H9 (cell line): ENCODE measurements around the gene ZNF608. TPM values are rescaled to one million over a fixed set of nuclear protein-coding genes. Genes with fewer than 3 reads are reported as not detected.

Experiments
- DNase-seq: peaks from one replicate; pipeline ENCODE4 v3.0.0-alpha.2; 2017
- H2AFZ ChIP-seq: one replicate; pipeline ENCODE4 v1.6.1; 2013; ENCODE audit warnings: mild to moderate bottlenecking, low read length, control low read depth, moderate library complexity
- H2AK5ac ChIP-seq: 2 replicates; pipeline ENCODE4 v1.6.1; 2013; ENCODE audit warnings: low read length, control low read depth, mixed read lengths; ENCODE audit not compliant: insufficient read length
- H2BK120ac ChIP-seq: one replicate; pipeline ENCODE4 v1.6.1; 2013; ENCODE audit warnings: low read depth, mild to moderate bottlenecking, low read length, control low read depth, inconsistent platforms; ENCODE audit not compliant: poor library complexity, severe bottlenecking
- H2BK12ac ChIP-seq: 2 replicates; pipeline ENCODE4 v1.6.1; 2013; ENCODE audit warnings: low read length, control low read depth, mixed read lengths, low read depth; ENCODE audit not compliant: insufficient read length
- H2BK15ac ChIP-seq: 2 replicates; pipeline ENCODE4 v1.6.1; 2013; ENCODE audit warnings: low read depth, low read length, control low read depth
- H2BK20ac ChIP-seq: one replicate; pipeline ENCODE4 v1.6.1; 2013; ENCODE audit warnings: low read depth, mild to moderate bottlenecking, low read length, control low read depth, inconsistent platforms; ENCODE audit not compliant: poor library complexity, severe bottlenecking
- H2BK5ac ChIP-seq: 2 replicates; pipeline ENCODE4 v1.6.1; 2013; ENCODE audit warnings: low read length, control low read depth, mixed read lengths; ENCODE audit not compliant: insufficient read length
- H3K14ac ChIP-seq: 2 replicates; pipeline ENCODE4 v1.6.1; 2013; ENCODE audit warnings: low read length, control low read depth; ENCODE audit not compliant: insufficient read depth
- H3K18ac ChIP-seq: 2 replicates; pipeline ENCODE4 v1.6.1; 2013; ENCODE audit warnings: low read depth, mild to moderate bottlenecking, mixed read lengths, low read length, control low read depth; ENCODE audit not compliant: insufficient read length
- H3K23ac ChIP-seq: 2 replicates; pipeline ENCODE4 v1.6.1; 2013; ENCODE audit warnings: low read length, control low read depth, mixed read lengths, low read depth; ENCODE audit not compliant: insufficient read length
- H3K23me2 ChIP-seq: 2 replicates; pipeline ENCODE4 v1.6.1; 2013; ENCODE audit warnings: low read depth, mild to moderate bottlenecking, mixed read lengths, low read length, control low read depth; ENCODE audit not compliant: insufficient read length, poor library complexity, severe bottlenecking
- H3K27ac ChIP-seq: 2 replicates; pipeline ENCODE4 v1.5.1; 2013; ENCODE audit warnings: low read length, control low read depth, mixed read lengths, low read depth; ENCODE audit not compliant: insufficient read length
- H3K27me3 ChIP-seq: 2 replicates; pipeline ENCODE4 v1.6.1; 2013; ENCODE audit warnings: low read length, control low read depth, inconsistent platforms; ENCODE audit not compliant: insufficient read depth
- H3K4ac ChIP-seq: 2 replicates; pipeline ENCODE4 v1.6.1; 2013; ENCODE audit warnings: low read depth, mild to moderate bottlenecking, control low read depth, inconsistent platforms, low read length, moderate library complexity
- H3K4me1 ChIP-seq: 2 replicates; pipeline ENCODE4 v1.6.1; 2013; ENCODE audit warnings: low read length, control low read depth, inconsistent platforms; ENCODE audit not compliant: insufficient read depth
- H3K4me2 ChIP-seq: 2 replicates; pipeline ENCODE4 v1.6.1; 2013; ENCODE audit warnings: low read length, control low read depth, mixed read lengths; ENCODE audit not compliant: insufficient read length, insufficient read depth
- H3K56ac ChIP-seq: 2 replicates; pipeline ENCODE4 v1.6.1; 2013; ENCODE audit warnings: low read depth, mild to moderate bottlenecking, mixed read lengths, low read length, control low read depth; ENCODE audit not compliant: insufficient read length
- H3K79me1 ChIP-seq: 2 replicates; pipeline ENCODE4 v1.6.1; 2013; ENCODE audit warnings: low read depth, mild to moderate bottlenecking, moderate library complexity, low read length, control low read depth, inconsistent platforms; ENCODE audit not compliant: insufficient read depth, poor library complexity, severe bottlenecking
- H3K79me2 ChIP-seq: 2 replicates; pipeline ENCODE4 v1.6.1; 2013; ENCODE audit warnings: low read length, control low read depth, inconsistent platforms; ENCODE audit not compliant: insufficient read depth
- H3K9ac ChIP-seq: 2 replicates; pipeline ENCODE4 v1.6.1; 2013; ENCODE audit warnings: low read length, control low read depth, mixed read lengths; ENCODE audit not compliant: insufficient read length; ENCODE audit errors: extremely low read depth
- H3K9me3 ChIP-seq: one replicate; pipeline ENCODE4 v1.6.1; 2013; ENCODE audit warnings: low read depth, low read length, inconsistent platforms; ENCODE audit not compliant: control insufficient read depth
- H3T11ph ChIP-seq: one replicate; pipeline ENCODE4 v1.6.1; 2013; ENCODE audit warnings: mild to moderate bottlenecking, low read length, control low read depth, inconsistent platforms
- H4K20me1 ChIP-seq: one replicate; pipeline ENCODE4 v1.6.1; 2013; ENCODE audit not compliant: control insufficient read depth, insufficient read length, insufficient read depth
- H4K5ac ChIP-seq: 2 replicates; pipeline ENCODE4 v1.6.1; 2013; ENCODE audit warnings: low read depth, mild to moderate bottlenecking, mixed read lengths, low read length, control low read depth; ENCODE audit not compliant: insufficient read length
- H4K8ac ChIP-seq: replicated peaks from 2 replicates; pipeline ENCODE4 v1.6.1; 2013; ENCODE audit warnings: low read length, control low read depth, mixed read lengths, low read depth; ENCODE audit not compliant: insufficient read length
- H4K91ac ChIP-seq: 2 replicates; pipeline ENCODE4 v1.6.1; 2013; ENCODE audit warnings: low read depth, mild to moderate bottlenecking, moderate library complexity, mixed read lengths, low read length, control low read depth; ENCODE audit not compliant: insufficient read length
- H3K27ac Mint-ChIP-seq, 3 experiments: 2 replicates in 2 of 3; 3 replicates in 1 of 3; pipeline ENCODE4 v1.8.0; 2020 to 2021; ENCODE audit warnings: mixed read lengths in 3 of 3, mild to moderate bottlenecking in 1 of 3, moderate library complexity in 1 of 3
- H3K27me3 Mint-ChIP-seq: 2 replicates; pipeline ENCODE4 v1.8.0; 2021; ENCODE audit warnings: low read depth, mild to moderate bottlenecking, moderate library complexity, mixed read lengths
- H3K36me3 Mint-ChIP-seq, 3 experiments: 2 replicates in 2 of 3; 3 replicates in 1 of 3; pipeline ENCODE4 v1.8.0; 2020 to 2021; ENCODE audit warnings: low read depth in 3 of 3, mixed read lengths in 3 of 3; ENCODE audit not compliant: insufficient read depth in 1 of 3
- H3K4me1 Mint-ChIP-seq, 2 experiments: 2 replicates each; pipeline ENCODE4 v1.8.0; 2020; ENCODE audit warnings: mixed read lengths in 2 of 2
- H3K4me3 Mint-ChIP-seq, 2 experiments: 2 replicates in 1 of 2; 3 replicates in 1 of 2; pipeline ENCODE4 v1.8.0; 2020 to 2021; ENCODE audit warnings: mild to moderate bottlenecking in 2 of 2, mixed read lengths in 2 of 2, moderate library complexity in 1 of 2
- H3K9me3 Mint-ChIP-seq, 2 experiments: 2 replicates in 1 of 2; 3 replicates in 1 of 2; pipeline ENCODE4 v1.8.0; 2020; ENCODE audit warnings: mild to moderate bottlenecking in 2 of 2, mixed read lengths in 2 of 2, moderate library complexity in 1 of 2
- WGBS: extraction: QIAGEN DNeasy Blood & Tissue Kit; methylation state at CpG from one replicate; pipeline ENCODE4 v1.1.7; 2013; ENCODE audit warnings: missing lambda C conversion rate, low lambda C conversion rate, mixed read lengths; ENCODE audit not compliant: insufficient read length; ENCODE audit errors: extremely low coverage; 5-methylcytosine and 5-hydroxymethylcytosine counted together
- total RNA-seq: library from RNA; stranded (reverse); gene quantifications from 2 replicates; pipeline ENCODE4 v1.2.1, GENCODE V29; 2021
- TF ChIP-seq, protein P1 (sequence below): fragments of 200-600 bp; sonication (generic); conservative IDR thresholded peaks from 3 replicates; pipeline ENCODE4 v1.8.0; 2021; ENCODE audit warnings: antibody characterized with exemption, mild to moderate bottlenecking

The ZNF608 gene
- total RNA-seq, 1 experiment from 2014 or later: 67.0 TPM

GRCh38 chr5:124712731-124713305 lies 33.6 kb downstream of the ZNF608 start:
- H3K4ac ChIP-seq: no peak overlapping the region
- no peak overlapping the region for H4K8ac ChIP-seq
- no peaks in the 10 kb centered on the region for H4K20me1 ChIP-seq
- H3K4me3 Mint-ChIP-seq: no peak overlapping the region
- no peak overlapping the region for H3K9ac ChIP-seq
- H4K91ac ChIP-seq: no peak overlapping the region
- H3K23me2 ChIP-seq: no peaks in the 10 kb centered on the region
- peaks cover 36% of the 10 kb centered on the region; the same call in 1 of the 2 replicates for H3K79me2 ChIP-seq
- no peak overlapping the region for H3K23ac ChIP-seq
- no peaks in the 10 kb centered on the region for H3K27me3 Mint-ChIP-seq
- no peak overlapping the region for H3K56ac ChIP-seq
- H2BK5ac ChIP-seq: no peak overlapping the region
- no peak overlapping the region for H2BK15ac ChIP-seq
- H2BK12ac ChIP-seq: no peak overlapping the region
- no peak overlapping the region for H3K27ac ChIP-seq
- no CpG with 5 or more reads among the region's 2 CpGs for WGBS
- H3K4me1 ChIP-seq: peaks cover 2% of the 10 kb centered on the region; the same call in 1 of the 2 replicates
- H3K9me3 ChIP-seq: no peaks in the 10 kb centered on the region
- no peaks in the 10 kb centered on the region for H3K9me3 Mint-ChIP-seq
- H3T11ph ChIP-seq: no peak overlapping the region
- H3K36me3 Mint-ChIP-seq: peaks cover 0 to 21% (median 4%) of the 10 kb centered on the region in 3 experiments; a peak in 5 of 7 replicates
- TF ChIP-seq, protein P1, sequence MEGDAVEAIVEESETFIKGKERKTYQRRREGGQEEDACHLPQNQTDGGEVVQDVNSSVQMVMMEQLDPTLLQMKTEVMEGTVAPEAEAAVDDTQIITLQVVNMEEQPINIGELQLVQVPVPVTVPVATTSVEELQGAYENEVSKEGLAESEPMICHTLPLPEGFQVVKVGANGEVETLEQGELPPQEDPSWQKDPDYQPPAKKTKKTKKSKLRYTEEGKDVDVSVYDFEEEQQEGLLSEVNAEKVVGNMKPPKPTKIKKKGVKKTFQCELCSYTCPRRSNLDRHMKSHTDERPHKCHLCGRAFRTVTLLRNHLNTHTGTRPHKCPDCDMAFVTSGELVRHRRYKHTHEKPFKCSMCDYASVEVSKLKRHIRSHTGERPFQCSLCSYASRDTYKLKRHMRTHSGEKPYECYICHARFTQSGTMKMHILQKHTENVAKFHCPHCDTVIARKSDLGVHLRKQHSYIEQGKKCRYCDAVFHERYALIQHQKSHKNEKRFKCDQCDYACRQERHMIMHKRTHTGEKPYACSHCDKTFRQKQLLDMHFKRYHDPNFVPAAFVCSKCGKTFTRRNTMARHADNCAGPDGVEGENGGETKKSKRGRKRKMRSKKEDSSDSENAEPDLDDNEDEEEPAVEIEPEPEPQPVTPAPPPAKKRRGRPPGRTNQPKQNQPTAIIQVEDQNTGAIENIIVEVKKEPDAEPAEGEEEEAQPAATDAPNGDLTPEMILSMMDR: no peak
- peaks cover 16% of the 10 kb centered on the region for H3K79me1 ChIP-seq
- H3K27ac Mint-ChIP-seq: peak overlapping the region in 2 of 3 experiments; percentile 46 to 78; a peak in 1 of 7 replicates
- H2BK120ac ChIP-seq: no peak overlapping the region
- no peaks in the 10 kb centered on the region for H3K27me3 ChIP-seq
- no peak overlapping the region for H3K14ac ChIP-seq
- no peak overlapping the region for H2BK20ac ChIP-seq
- H2AFZ ChIP-seq: no peak overlapping the region
- no peak overlapping the region for H2AK5ac ChIP-seq
- H4K5ac ChIP-seq: no peak overlapping the region
- no peak overlapping the region for H3K18ac ChIP-seq
- H3K4me2 ChIP-seq: no peak overlapping the region
- peaks cover 60 to 68% of the 10 kb centered on the region in 2 experiments for H3K4me1 Mint-ChIP-seq
- DNase-seq: no peak
